Effector CD8-positive, alpha-beta T cell (primary cell): ENCODE measurements around the gene ZFX.

Source experiments
- DNase-seq: peaks from one replicate; lab custom pipeline; 2025; lab: John Stamatoyannopoulos, UW

Gene ZFX

DNA sequence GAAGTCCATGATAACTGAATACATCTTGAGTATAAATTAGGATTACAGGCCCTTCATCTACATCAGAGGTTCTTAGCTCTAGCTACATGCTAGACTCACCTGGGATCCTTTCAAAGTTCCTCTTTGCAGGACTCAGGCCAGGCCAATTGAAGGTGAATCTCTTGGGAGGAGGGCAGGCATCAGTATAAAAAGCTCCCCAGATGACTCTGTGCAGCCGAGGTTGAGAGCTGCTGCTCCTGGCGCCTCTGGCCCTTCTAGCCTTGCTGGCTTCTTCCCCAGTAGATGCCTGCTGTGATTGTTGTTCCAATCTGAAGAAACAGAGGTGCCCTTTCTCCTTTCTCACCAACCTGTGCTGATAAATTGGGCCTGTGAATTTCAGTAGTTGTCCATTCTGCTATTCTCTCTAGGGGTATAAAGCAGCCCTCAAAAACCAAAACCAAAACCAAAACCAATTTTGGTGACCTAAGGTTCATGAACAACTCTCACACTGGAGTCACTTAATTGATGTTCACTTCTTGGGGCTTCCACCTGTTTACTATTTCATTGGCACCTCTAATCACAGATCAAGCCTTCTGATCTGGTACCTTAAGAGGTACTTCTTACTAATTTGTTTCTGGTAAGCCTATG is 85.7 kb downstream of the ZFX start:
- no peak for DNase-seq

DNA sequence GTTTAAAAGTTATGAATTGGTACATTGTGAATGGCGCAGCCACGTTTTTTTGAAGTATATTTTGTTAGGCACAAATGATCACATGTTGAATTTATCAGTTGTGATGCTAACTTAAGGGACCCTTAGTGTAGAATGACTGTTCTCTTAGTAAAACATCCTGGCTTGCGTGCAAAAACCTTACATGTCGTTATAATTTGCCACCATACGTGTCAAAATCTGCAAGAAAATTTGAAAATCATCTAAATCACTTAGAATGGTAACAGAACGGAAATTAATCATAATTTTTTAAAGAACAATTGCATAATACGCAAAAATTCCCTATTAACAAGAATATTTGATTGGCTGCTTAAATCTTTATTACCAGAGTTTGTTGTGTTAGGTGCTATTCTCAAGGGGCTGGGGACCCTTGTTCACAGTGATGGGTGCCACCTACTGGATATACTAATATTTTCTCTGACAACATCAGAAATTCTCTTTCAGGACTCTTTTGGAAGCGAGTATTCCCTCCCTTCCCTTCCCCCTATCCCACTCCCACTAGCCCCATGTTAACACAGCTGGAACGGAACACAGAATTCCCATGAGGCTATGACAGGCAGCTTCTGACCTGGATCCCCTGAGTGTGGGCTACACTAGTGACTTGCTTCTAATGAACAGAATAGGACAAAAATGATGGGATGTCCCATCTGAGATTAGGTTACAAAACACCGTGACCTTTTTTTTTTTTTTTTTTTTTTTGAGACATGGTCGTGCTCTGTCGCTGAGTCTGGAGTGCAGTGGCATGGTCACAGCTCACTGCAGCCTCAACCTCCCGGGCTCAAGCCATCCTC is 92.5 kb downstream of the ZFX start:
- peak; percentile 0 for DNase-seq

DNA sequence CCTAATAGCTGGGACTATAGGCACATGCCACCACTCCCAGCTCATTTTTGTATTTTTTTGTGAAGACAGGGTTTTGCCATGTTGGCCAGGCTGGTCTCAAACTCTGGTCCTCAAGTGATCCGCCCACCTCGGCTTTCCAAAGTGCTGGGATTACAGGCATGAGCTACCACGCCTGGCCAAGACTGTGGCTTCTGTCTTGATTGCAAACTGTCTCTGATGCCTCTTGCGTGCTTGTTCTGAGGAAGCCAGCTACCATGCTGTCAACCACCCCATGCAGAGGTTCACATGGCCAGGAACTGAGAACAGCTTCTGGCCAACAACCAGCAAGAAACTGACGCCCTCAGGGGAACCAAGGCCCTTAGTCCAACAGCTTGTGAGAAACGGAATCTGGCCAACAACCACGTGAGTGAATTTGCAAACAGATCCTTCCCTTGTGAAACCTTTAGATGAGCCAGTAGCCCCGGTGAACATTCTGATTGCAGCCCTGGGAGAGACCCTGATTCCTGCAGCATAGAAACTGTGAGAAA is 93.2 kb downstream of the ZFX start:
- no peak for DNase-seq

DNA sequence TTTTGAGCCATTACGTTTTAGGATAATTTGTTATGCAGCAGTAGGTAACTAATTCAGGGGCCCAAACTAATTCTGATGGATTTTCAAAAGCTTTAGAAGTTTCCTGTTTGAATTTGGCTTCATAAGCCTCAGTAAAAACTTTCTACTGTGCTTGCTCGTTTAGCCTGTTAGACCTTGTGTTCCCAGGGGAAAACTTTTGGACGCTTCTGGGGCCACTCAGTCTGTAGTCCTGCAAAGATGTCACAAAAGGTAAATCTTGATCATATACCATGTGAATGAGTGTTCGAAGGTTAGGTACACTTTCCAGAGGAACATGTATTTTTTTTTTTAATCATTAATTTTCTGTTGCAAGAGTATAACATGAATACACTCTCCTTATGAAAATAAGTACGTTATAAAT is 93.7 kb downstream of the ZFX start:
- DNase-seq = no peak

DNA sequence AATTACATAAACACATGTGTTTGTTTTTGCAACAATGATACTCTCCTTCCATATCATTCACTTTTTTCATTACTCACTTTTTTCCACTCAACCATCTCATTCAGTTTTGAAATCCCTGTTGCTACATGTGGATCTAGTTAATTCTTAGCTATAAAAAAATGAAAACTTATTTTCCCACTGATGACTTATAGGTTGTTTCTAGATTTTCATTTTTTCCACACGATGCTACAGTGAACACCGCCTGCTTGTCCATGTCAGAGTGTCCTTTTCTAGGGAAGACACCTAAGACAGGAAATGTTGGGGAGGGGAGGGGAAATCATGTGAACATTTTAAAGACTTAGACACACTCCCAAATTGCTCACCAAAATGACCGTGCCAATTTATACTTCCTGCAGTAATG is 94.2 kb downstream of the ZFX start:
- no peak for DNase-seq

DNA sequence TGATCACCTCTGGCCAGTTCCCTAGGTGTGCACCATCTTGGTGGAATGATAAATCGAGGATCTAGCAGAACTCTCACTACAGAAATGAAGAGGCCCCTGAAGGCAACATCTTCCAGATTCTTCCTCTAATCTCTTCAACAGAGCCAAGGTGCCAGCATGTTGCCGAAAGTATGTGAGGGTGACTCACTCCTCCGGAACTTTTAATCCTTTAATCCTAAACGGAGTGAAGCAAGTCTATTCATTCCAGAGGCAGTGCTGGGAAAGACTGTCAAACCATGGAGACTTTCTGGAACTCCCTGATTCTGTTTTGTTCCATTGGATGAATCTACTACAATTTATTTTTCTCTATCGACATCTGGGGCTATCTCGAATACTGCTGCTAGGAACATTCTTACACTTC is 95.7 kb downstream of the ZFX start:
- no peak for DNase-seq

DNA sequence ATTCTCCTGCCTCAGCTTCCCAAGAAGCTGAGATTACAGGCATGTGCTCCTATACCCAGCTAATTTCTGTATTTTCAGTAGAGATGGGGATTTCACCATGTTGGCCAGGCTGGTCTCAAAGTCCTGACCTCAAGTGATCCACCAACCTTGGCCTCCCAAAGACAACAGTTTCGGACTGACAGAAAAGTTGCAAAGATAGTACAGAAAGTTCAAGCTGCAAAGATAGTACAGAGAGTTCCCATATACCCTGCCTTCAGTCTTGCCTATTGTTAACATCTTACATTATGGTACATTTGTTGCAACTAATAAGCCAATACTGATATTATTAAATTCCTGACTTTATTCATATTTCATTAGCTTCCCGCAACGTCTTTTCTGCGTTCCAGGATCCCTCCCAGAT is 98.5 kb downstream of the ZFX start:
- DNase-seq = no peak

DNA sequence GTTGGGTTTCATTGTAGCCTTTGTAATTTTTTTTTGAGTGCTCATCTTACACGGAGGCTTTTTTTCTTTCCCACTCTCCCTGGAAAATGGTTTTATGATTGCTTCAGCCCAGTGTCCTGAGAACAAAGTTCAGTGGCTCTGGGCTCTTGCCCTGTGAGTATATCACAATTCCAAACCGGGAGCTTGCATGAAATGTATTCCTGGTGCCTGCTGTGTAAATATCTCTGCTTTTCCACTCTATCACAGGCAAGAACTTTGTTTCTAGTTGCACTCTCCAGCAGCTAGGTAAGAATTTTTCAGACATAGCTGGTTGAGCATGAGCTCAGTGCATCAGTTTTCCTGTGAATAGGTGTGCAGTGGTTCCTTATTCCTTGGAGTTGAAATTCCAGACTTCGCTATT is 103.5 kb downstream of the ZFX start:
- no peak for DNase-seq

DNA sequence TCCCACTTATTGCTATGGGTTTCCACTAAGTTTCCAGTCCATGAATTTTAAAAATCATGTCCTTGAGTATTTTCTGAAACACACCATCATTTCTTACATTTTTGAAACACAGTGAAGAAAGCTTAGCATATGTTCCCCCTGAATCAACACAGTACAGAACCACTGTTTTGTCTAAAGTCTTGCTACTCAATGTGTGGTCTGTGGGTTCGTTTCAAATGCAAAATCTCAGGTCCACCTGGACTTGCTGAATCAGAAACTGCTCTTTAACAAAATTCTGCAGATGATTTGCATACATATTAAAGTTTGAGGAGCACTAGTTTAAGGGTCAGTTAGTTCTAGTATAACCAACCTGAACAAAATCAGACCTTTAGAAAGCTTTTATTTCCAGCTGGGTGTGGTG is 103.9 kb downstream of the ZFX start:
- DNase-seq = no peak

DNA sequence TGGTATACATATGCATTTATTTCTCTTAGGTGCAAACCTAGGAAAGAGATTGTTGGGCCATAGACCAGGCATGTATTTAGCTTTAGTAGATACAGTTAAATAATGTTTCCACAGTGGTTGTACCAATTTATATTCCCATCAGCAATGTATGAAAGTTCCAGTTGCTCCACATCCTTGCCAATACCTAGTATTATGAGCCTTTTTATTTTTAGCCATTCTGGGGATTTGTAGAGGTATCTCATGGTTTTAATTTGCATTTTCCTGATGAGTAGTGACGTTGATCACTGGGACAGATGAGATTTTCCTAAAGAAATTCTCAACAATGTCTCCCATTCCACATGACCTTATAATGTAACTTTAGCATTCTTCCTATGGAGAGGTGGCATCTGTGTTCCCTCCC is 107.5 kb downstream of the ZFX start:
- DNase-seq = no peak

DNA sequence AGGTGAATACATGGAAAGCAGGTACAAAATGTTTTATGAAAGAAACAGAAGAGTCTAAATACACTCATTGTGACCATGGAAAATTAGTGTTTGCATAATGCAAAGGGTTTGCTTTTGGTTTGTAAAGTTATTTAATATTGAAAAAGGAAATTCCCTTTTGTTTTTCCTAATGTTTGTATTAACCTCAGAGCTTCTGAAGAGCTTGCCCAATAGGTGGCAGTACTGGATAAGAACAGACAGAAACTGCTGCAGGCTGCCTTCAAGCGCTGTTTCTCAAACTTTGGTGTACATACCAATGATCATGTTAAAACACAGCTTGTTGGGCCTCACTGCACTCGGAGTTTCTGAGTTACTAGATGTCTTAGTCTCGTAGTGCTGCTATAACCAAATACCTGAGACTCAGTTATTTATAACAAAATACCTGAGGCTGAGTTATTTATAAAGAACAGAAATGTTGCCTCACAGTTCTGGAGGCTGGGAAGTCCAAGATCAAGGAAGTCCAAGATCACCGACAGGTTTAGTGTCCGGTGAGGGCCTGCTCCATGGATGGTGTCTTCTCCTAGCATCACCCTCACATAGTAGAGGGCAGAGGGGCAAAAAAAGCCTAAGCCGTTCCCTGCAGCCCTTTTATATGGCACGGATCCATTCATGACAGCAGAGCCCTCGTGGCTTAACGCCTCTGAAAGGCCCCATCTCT is 110.2 kb downstream of the ZFX start:
- no peak for DNase-seq

DNA sequence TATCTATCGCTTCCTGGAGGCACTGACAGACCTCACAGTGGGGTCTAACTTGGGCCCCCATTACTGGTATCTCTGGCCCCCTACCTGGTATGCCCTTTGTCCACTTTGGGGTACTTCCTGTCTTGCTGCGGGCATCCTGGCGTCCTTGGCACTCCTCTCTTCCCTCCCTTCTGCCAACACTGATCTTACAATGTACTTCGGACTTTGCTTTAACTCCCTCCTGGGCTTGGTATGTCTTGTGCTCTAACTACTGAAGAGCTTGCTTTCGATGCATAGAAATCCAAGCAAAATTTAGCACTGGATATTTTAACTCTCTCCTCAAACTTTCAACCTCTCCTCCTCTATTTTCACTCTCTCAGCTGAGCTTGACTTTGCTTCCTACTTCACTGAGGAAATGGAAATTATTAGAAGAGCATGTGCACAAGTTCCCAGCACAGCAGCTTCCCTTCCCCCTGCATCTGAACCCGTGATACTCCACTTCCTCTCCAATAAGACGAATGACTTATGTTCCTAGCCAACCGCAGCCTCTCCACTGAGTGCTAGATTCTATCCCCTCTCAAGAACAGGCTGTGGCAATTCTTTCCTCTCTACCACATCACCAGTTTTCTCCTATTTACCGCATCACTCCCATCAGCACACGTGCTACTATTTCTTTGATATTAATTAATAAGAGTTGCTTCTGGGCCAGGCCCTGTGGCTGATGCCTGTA is 111.5 kb downstream of the ZFX start:
- no peak for DNase-seq

DNA sequence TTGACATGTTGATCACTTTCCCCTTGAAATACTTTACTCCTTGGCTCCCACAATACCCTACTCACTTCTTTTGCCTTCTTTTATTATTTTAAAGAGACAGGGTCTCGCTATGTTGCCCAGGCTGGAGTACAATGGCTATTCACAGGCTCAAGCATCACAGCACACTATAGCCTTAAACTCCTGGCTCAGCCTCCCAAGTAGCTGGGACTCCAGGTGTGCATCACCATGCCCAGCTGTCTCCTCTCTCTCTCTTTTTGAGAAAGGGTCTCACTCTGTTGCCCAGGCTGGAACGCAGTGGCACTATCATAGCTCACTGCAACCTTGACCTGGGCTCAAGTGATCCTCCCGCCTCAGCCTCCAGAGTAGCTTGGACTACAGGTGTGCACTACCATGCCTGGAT is 112.8 kb downstream of the ZFX start:
- DNase-seq = no peak

DNA sequence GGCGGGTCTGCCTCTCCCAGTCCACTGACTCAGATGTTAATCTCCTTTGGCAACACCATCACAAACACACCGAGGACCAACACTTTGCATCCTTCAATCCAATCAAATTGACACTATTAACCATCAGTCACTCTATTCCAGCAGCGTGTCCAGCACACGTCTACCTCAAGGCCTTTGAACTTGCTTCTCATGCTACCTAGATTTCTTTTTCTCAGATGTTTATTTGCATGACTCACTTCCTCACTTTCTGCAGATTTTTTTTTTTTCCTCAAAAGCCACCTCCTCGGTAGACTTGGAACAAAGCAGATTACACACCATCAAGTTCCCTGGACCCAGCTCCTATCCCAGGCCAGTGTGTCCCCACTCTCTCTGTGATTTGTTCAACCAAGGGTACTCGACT is 114.9 kb downstream of the ZFX start:
- no peak for DNase-seq
